NCI-H2196 (cell line): Measurements from ENCODE around the gene CD40.
"Not testable (repeated sequence)": the region's sequence is repeated elsewhere in the genome, so short reads cannot be mapped to it uniquely, and the experiment has no call there.

Experiments used
- DNase-seq: peaks from one replicate; lab custom pipeline; 2025; ENCODE audit not compliant: unreplicated experiment; lab: John Stamatoyannopoulos, UW

CD40 gene

DNA sequence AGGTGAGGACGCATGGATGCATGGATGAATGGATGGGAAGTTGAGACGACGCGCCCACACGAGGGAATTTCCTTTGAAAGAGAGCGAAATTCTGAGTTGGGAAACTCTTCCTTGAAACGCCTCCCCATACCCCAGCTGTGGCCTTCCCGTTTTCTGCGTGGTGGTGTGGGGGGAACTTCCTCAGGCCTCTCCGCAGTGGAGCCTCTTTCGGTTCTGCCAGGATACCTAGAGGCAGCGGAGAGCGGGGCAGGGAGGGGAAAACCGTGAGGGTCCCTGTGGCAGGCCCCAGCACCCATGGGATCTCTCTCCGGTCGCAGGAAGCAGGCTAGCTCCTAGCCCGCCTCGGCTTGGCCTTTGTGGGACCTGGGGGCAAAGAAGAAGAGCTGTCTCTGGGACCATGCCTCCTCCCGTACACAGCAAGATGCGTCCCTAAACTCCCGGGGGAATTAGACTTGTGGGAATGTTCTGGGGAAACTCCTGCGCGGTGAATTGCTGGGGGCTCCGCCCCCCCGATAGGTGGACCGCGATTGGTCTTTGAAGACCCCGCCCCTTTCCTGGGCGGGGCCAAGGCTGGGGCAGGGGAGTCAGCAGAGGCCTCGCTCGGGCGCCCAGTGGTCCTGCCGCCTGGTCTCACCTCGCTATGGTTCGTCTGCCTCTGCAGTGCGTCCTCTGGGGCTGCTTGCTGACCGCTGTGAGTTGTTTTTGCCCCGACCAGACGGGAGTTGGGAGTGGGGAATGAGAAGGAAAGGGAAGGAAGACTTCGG lies at the start of gene CD40:
CD40 (plus strand) TSS at position 611 of the 764 bp plus-strand sequence; CDS start at position 641, 30 bp downstream.
- DNase-seq: peak; percentile 94

DNA sequence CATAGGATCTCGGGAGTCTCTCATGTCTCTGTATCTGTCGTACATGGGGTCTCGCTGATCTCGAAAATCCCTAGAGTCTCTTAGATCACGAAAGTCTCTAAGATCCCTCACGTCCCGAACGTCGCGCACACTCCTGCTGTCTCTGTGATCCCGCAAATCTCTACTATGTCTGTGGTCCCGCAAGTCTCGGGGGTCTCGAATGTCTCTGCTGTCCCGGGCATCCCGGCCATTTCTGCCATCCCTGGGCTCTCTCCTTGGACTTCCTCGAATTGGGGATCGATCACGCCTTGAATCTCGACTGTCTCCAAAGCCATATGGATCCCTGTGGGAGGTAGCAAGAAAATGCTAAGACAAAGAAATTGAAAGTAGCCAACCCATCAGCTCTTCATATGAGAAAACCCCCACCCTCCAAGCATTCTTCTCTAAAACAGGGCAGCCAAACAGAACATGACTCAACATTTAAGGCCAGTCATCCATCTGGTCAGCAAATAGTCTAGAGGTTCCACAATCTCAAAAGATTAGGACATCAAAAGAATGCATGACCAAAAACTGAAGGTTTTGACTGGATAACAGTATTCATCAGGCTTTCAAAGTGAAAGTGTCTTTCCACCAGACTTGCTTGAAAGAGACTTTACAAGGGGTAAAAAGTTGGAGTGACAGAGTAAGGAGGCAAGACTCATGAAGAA lies 47.8 kb upstream of the CD40 start:
- no peak for DNase-seq

DNA sequence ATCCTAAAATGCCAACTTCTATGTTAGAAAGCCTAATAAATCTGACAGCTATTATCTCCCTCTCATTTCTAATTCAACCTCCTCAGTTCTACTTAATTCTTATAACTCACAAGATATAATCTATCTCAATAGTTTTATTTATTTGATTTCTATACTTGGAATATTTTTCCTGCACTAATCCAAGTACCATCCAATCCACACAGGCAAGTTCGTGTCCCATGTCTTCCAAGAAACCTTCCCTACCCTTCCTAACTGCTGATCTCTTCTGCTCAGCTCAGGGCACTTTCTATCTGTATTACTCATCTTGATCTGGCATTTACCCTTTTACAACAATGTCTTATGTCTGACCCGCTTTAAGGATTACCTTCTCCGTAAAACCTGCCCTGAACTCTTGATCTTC lies 46.5 kb upstream of the CD40 start:
- DNase-seq: no peak

DNA sequence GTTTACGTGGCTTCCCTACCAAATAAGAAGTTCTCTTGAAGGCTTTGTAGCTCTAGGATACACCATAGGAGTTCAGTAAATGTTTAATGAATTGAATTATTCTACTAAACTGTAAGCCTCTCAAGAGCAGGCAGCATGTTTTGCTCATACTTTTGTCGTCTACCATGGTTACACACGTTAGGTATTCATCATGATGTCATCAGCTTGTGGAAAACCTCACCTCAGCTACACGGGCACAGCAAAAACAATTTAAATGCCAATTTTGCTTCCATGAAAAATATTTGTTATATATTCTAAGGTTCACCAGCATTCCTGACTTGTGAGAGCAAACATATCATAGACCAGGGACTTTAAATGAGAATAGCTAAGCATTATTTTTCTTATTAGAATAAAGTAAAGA lies 45.1 kb upstream of the CD40 start:
- DNase-seq: no peak

DNA sequence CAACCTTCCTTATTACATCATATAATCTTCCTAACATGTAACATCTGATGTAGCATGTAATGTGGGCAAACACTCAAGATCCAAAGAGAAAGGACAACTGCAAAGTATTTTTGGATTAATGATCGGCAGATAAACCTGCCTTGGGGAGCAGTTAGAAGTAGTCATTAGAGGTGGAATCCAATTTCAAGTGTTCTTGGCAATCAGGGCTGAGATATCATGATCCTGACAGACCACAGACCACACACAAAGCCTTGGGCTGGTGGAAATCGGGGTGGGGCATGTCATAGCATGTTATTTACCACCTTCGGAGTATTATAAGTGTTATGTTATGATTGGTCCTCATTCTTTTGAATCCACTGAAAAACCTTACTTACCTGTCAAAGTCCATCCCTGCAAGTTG lies 44.7 kb upstream of the CD40 start:
- no peak for DNase-seq

DNA sequence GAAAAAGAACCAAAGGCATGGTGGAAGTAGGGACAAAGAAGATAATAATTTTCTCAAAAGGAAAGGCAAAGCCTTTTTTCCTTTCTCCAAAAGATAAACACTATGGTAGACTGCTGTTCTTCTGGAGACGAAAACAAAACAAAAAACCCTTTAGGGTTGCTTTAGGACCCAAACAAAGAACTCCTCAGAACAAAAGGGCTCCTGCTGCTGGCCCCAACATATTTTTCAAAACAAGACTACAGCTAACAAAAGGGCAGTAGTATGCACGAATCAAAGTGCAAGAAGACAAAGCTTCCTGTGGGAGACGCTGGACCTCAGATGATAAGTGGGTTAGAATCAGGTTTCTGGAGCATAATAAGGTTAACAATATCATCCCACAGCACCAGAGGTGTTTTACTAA lies 44.1 kb upstream of the CD40 start:
- no peak for DNase-seq

DNA sequence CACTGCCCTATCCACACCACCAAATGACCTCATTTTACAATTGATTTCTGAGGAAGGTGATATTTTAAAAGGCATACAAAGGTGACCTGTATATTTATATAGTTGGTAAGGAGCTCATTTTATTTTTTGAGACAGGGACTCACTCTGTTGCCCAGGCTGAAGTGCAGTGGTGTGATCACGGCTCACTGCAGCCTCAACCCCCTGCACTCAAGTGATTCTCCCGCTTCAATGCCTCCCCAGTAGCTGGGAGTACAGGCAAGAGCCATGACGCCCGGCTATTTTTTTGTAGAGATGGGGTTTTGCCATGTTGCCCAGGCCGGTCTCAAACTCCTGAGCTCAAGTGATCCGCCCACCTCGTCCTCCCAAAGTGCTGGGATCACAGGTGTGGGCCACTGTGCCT lies 41.3 kb upstream of the CD40 start:
- no peak for DNase-seq

DNA sequence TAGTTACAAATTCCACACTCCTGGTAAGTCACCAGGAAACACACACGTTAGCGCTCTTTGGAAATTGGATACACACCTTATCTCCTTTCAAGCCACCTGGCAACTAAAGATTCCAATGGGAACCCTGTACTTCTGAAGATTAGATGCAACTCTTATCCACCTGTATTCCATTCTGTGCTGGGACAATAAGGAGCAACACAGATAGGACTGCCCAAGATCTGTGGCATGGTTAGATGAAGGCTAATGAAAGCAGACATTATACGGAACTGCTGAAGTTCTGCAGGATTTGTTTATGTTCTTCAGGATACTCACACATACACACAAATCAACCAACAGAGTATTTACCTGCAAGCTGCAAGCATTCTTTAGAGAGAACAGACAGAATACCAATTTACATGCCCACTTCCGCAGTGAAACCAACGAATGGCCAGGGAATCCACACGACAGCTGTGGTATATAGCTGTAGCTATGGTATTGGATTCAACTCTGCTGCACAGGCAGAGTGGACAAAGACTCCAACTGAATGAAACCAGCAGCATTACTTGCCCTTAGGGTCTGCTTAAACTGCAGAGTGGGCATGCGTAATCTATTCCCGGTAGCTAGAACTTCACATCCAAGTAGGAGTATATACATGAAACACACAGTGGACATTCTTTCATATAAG lies 40.3 kb upstream of the CD40 start:
- no peak for DNase-seq

DNA sequence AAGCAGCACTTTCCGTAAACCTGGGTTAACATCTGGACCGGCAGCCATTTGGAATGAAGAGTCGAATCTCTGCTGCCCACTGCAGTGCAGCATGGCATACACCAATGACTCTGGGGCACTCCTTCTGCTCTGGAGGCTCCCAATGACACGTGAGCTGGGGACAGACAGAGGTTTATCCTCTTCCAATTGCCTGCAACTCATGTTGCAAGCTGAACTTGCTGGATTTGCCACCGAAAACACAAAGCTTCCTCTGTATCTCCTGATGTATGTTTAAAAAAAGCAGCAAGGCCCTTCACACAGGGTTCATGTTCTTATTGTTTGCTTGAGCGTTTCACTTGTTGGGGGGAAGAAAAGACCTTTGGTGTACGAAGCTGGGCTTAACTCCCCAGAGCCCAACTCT lies 39.2 kb upstream of the CD40 start:
- DNase-seq: no peak

DNA sequence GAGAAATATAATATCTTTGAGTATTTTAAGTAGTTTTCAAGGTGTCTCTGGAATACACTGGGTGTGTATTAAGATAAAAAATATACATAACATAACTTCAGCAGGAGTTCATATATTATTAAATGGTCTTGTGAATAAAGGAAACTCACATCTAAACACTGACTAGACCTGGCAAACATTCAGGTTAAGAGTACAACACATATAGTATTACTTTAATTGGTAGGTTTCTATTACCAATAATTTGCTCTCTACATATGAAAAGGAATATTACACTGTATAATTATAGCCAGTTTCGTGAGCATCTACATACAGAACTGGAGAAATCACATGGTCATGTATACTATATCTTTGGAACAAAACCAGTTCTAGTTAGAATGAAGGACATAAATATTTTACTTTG lies 37.0 kb upstream of the CD40 start:
- no peak for DNase-seq

DNA sequence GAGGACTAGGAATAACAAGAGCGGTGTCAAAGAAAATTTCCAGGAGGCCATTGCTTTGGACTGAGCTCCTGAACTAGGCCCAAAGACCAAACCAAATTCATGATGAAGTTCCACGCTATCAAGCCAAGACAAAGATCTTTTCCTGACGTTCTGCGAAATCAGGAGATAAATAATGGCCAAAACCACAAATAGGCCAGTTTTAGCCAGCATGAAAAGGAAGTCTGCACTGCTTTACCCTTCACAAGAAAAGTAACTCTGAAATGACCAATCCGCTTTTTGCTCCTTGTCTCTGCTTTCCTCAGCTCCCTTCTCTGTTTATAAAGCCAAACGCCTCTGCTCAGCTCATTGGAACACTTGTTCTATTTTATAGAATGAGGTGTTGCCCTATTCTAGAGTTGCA lies 35.0 kb upstream of the CD40 start:
- no peak for DNase-seq

DNA sequence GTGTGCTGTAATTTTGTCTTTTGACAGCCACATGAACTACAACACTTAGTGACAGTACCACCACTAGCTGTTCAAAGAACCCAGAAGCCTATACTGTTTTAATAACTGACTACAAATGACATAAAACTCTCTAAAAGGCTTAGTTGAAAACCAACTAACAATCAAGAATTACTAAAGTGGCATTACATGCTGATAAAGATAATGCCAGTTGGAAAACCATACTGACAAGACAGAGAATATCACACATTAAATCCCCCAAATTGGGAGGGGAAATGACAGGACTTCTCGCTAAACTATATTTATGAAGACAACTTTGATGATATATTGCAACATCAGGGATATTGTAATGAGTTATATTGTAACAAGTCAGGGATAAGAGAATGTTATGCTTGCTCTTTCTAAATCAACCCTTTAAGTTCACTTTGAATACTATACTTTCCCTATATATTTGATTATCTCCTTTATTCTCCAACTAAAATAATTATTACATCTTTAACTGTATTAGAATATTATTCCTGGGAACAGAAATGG lies 34.5 kb upstream of the CD40 start:
- DNase-seq: no peak

DNA sequence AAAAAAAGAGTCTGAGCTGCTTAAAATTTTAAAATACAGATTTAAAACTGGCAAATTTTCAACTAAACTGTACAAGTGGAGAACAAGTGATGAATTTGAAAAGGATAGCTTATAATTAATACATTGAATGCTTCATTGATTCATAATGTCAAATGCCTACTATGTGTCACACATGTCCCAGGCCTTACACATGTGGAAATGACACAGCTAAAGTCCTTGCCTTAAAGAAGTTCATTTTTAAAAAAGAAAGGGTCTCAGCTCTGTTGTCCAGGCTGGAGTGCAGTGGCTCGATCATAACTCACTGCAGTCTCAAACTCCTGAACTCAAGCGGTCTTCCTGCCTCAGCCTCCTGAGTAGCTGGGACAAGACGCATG lies 33.3 kb upstream of the CD40 start:
- DNase-seq: no peak

DNA sequence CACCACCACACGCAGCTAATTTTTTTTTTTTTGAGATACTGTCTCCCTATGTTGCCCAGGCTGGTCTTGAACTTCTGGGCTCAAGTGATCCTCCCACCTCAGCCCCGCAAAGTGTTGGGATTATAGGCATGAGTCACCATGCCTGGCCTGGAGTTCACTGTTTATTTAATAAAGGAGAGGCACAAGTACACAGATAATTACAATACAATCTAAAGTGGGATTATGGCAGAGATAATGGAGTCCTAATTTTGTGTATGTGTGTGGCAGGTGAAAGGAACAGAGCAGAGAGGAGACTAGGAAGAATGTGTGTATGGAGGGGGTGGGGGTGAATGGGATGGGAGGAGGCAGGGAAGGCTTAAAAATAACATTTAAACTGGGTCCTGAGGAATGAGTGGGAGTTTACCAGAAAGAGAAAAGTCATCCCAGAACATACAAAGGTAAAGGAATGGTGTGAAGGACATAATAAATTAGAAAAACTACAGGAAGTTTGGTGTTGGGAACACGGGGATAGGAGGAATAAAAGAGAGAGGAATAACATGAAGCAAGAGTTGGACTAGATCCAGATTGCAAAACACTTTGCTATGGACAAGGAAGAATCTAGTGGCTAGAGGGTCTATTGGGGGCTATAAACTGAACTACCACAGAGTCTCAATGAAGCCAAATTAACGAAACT lies 32.8 kb upstream of the CD40 start:
- peak; percentile 16 for DNase-seq

DNA sequence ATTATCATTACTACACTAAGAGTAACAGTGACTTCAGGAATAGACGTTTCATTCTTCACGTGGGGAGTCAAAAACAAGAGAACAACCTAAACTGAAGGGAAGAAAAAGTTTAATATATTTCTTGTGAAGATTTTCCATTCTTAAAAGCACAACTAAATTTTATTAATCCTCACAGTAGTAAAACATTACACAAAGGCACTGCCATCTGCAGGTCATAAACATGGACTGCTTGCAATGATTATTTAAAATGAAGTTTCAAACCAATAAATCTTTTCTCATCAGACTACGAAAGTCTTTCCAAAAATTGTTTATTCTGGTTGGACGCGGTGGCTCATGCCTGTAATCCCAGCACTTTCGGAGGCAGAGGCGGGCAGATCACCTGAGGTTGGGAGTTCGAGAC lies 31.0 kb upstream of the CD40 start:
- no peak for DNase-seq

DNA sequence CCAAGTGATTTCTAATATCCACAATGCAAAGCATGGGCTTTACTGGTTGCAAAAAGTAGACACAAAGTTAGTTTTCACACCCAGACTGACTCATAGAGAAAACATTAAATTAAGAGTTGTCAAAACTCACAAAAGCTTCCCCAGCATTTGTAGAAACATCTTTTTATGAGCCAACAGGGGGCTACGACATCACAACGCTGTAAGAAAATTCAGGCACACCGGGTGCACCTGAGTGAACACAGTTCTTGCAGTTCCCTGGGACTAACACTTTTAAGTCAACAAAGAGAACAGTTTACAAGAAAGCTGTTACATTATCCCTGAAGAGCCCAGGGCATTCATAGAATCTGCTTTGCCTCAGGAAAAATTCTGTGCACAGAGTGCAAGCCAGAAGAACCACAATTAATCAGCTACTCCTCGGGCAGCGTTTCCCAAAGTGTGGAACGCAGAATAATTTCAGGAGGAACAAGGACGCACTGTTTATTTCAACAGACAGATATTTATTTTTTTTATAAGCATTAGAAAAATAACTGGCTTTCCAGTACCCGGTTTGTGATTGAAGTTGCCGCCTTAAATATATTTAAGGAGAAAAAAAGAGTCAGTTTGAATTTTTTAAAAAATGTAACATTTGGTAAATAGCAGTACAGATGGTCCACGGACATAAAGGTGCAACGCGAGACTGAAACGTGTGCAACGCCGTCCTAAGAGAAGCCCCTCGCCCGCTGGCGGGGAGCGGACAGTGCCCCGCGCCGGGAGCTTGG lies 29.5 kb upstream of the CD40 start:
- DNase-seq: no peak

DNA sequence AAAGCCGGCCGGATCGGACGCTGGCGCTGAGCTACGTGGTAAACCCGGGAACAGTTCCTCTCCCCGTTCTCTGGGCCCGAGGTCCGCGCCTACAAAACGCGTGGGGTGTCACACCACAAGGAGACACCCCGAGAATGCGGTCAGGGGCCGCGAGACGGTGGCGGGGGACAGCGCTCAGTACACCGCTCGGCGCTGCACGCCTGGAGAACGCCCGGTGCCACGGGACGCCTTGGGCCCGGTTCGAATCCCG lies 29.0 kb upstream of the CD40 start:
- DNase-seq: no peak

DNA sequence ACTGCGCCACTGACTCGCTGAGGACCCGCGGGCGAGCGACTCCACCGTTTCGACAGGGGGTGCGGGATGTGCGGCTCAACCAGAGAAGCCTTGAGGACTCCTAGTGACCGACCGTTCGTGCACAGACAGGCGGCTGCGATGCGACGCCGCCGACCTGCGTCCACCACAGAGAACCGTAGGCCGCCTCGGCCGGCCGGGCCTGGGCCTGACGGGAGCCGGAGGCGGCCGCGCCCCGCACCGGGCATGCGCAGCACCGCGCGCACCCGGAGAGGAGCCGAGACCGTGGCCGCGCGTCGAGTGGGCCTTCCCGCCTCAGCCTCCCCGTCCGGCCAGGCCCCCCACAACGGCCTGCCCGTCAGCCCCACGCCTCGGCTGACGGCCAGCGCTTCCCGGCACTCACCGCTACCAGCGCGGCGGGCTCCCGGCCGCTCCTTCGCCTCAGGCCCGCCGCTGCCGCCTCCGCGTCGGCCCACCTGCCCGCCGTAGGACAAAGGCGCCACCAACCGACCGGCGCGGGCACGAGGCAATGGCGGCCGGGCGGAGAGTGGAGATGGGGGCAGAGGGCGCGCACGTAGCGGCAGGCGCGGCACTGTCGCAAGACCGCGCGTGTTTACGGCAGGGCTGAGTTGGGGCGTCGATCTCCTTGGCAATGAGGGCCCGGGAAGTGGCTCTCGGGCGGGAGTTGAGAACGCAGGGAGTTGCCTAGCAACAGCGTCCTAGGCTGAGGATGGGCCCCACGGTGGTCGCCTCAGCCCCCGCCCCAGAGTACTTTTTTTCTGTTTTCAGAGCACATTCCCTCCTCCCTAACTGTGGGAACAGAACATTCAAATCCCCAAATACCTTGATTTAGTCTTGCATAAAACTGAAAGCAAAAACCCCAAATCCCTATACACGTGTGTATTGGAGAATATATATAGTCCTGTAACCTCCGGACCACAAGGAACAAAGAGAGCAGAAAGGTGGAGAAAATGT lies 28.4 kb upstream of the CD40 start, which contains the start of gene NCOA5:
NCOA5 (minus strand) TSS at position 546 of the 972 bp plus-strand sequence. CDS start 10,538 bp downstream, outside the sequence.
- peak; percentile 97 for DNase-seq

DNA sequence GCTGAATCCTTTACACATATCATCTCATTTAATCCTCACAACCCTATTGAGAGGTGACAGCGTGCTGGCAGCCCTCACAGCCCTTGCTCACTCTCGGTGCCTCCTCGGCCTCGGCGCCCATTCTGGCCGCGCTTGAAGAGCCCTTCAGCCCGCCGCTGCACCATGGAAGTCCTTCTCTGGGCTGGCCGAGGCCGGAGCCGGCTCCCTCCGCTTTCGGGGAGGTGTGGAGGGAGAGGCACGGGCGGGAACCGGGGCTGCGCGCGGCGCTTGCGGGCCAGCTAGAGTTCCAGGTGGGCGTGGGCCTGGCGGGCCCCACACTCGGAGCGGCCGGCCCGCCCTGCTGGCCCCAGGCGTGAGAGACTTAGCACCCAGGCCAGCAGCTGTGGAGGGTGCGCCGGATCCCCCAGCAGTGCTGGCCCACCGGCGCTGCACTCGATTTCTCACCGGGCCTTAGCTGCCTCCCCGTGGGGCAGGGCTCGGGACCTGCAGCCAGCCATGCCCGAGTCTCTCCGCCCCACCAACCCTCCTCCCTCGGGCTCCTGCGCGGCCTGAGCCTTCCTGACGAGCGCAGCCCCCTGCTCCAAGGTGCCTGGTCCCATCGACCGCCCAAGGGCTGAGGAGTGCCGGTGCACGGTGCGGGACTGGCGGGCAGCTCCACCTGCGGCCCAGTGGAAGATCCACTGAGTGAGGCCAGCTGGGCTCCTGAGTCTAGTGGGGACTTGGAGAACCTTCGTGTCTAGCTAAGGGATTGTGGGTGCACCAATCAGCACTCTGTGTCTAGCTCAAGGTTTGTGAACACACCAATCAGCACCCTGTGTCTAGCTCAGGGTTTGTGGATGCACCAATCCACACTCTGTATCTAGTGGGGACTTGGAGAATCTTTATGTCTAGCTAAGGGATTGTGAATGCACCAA lies 26.2 kb upstream of the CD40 start:
- not testable (repeated sequence) for DNase-seq
